SH-SY5Y (cell line): Measurements from ENCODE around the gene AXIN2.

Experiments
- GATA2 ChIP-seq: IDR thresholded peaks from 2 replicates; pipeline ENCODE4 v1.6.1; 2011; ENCODE audit warnings: mild to moderate bottlenecking, low read depth, low read length
- GATA3 ChIP-seq: IDR thresholded peaks from 2 replicates; pipeline ENCODE4 v1.6.1; 2011; ENCODE audit warnings: low read depth, mild to moderate bottlenecking, low read length, moderate library complexity

- TF ChIP-seq GATA2 (no peak), GATA3 (no peak)
Measured at GRCh38 chr17:65536573-65537342, 24.7 kb downstream of the AXIN2 start.
